Stimulated activated CD4-positive, alpha-beta T cell treated with anti-CD3 and anti-CD28 coated beads, Interleukin-12 subunit alpha, Interleukin-12 subunit beta, amount 100 ng/mL, for 4 hours (primary cell): ENCODE measurements around the gene NRXN2.

Experiments
- DNase-seq: peaks from one replicate; pipeline ENCODE4 v3.0.0-alpha.2; 2020

NRXN2 gene

GRCh38 chr11:64695548-64695947, 27.4 kb downstream of the NRXN2 start:
- DNase-seq, result no peak

GRCh38 chr11:64694821-64695365, 28.1 kb downstream of the NRXN2 start:
- DNase-seq, result no peak

GRCh38 chr11:64694026-64694755, 28.8 kb downstream of the NRXN2 start:
- no peak for DNase-seq

GRCh38 chr11:64692764-64693331, 30.1 kb downstream of the NRXN2 start:
- DNase-seq, result no peak

- no peak for DNase-seq
Observed at GRCh38 chr11:64691543-64691942, 31.5 kb downstream of the NRXN2 start.

GRCh38 chr11:64690235-64690634, 32.8 kb downstream of the NRXN2 start:
- DNase-seq, result no peak

GRCh38 chr11:64688534-64688982, 34.4 kb downstream of the NRXN2 start:
- peak; percentile 93 for DNase-seq

GRCh38 chr11:64687643-64688533, 35.1 kb downstream of the NRXN2 start:
- DNase-seq, result no peak

GRCh38 chr11:64687204-64687603, 35.8 kb downstream of the NRXN2 start:
- DNase-seq, result no peak

- DNase-seq, result no peak
Observed at GRCh38 chr11:64686466-64687170, 36.4 kb downstream of the NRXN2 start.

GRCh38 chr11:64685536-64685935, 37.5 kb downstream of the NRXN2 start:
- no peak for DNase-seq

- DNase-seq, result no peak
Observed at GRCh38 chr11:64684357-64684756, 38.6 kb downstream of the NRXN2 start.

GRCh38 chr11:64681171-64681570, 41.8 kb downstream of the NRXN2 start:
- DNase-seq, result no peak

GRCh38 chr11:64679846-64680245, 43.2 kb downstream of the NRXN2 start:
- DNase-seq, result no peak

GRCh38 chr11:64677441-64678023, 45.5 kb downstream of the NRXN2 start:
- no peak for DNase-seq

GRCh38 chr11:64676261-64676615, 46.8 kb downstream of the NRXN2 start:
- DNase-seq, result no peak

- DNase-seq, result no peak
Observed at GRCh38 chr11:64675450-64676260, 47.3 kb downstream of the NRXN2 start.

GRCh38 chr11:64674774-64675173, 48.2 kb downstream of the NRXN2 start:
- DNase-seq, result no peak

- DNase-seq, result no peak
Observed at GRCh38 chr11:64673279-64673678, 49.7 kb downstream of the NRXN2 start.

GRCh38 chr11:64672875-64673274, 50.1 kb downstream of the NRXN2 start:
- no peak for DNase-seq

GRCh38 chr11:64670975-64671374, 52.0 kb downstream of the NRXN2 start:
- DNase-seq, result no peak
